Ovary (tissue), 9 donors: Measurements from ENCODE around the gene GNG3. TPM values are rescaled to one million over a fixed set of nuclear protein-coding genes. Genes with fewer than 3 reads are reported as not detected.
A peak's percentile ranks its signal among the peaks of the same experiment; 100 is the strongest.
"Not testable (repeated sequence)": the region's sequence is repeated elsewhere in the genome, so short reads cannot be mapped to it uniquely, and the experiment has no call there.

Source experiments
- DNase-seq, 5 donors: peaks; one replicate each; pipeline ENCODE4 v3.0.0-alpha.2; 2019 to 2020
- H3K27ac ChIP-seq, 2 donors: fragments of 200-600 bp; one replicate each; pipeline versions ENCODE4 v1.5.1 to v1.8.0; 2019 to 2022
- H3K27me3 ChIP-seq: fragments of 200-600 bp; one replicate; pipeline ENCODE4 v1.8.0; 2022
- H3K36me3 ChIP-seq: fragments of 200-600 bp; sonication (generic); one replicate; pipeline ENCODE4 v1.5.1; 2019
- H3K4me1 ChIP-seq: one replicate; pipeline ENCODE4 v1.8.1; 2013; ENCODE audit warnings: mild to moderate bottlenecking, moderate library complexity; ENCODE audit not compliant: insufficient read depth
- H3K4me3 ChIP-seq: fragments of 200-600 bp; sonication (generic); one replicate; pipeline ENCODE4 v1.5.1; 2017
- H3K9me3 ChIP-seq, 2 donors: fragments of 200-600 bp in 1 of 2; sonication (generic) in 1 of 2; one replicate each; pipeline versions ENCODE4 v1.5.1 to v1.8.1; 2013 to 2019; ENCODE audit warnings: mild to moderate bottlenecking in 1 of 2, moderate library complexity in 1 of 2
- EP300 ChIP-seq: sonication (generic); formaldehyde crosslinking; IDR thresholded peaks from one replicate; pipeline ENCODE4 v1.6.1; 2017; ENCODE audit warnings: antibody characterized with exemption
- POLR2A ChIP-seq: fragments of 450-650 bp; IDR thresholded peaks from one replicate; pipeline ENCODE4 v1.6.1; 2017; ENCODE audit warnings: antibody characterized with exemption, mild to moderate bottlenecking, moderate library complexity
- WGBS, 3 donors: extraction: QIAGEN DNeasy Blood & Tissue Kit in 1 of 3; methylation state at CpG; one replicate each; pipeline versions ENCODE4 v1.1.5 to v1.1.7; 2013 to 2017; 5-methylcytosine and 5-hydroxymethylcytosine counted together
- intact Hi-C, 4 donors: fragments of 100-400 bp; cut with DNase I; formaldehyde crosslinking; loops; one replicate each; pipeline versions ENCODE4 v1.11.0 to v1.15.1; 2022 to 2023
- polyA plus RNA-seq, 2 donors: library from polyadenylated mRNA; stranded (reverse); fragments of 200-250 nt in 1 of 2; fragments of 350-450 nt in 1 of 2; fragmentation: Illumina TruSeq in 1 of 2; extraction: RNeasy Lipid Tissue Mini Kit (QIAGEN cat#74804) in 1 of 2; gene quantifications; one replicate each; pipeline ENCODE4 v1.2.3, GENCODE V29; 2013 to 2014
- total RNA-seq, 7 donors: library from RNA; depleted of rRNA in 2 of 7; stranded (reverse); fragments of >200 nt in 2 of 7; fragmentation: NEBNext Ultra II Directional in 3 of 7; extraction: Animal tissue kit (Norgen Biotek cat#: 25700) in 3 of 7; gene quantifications; one replicate each; pipeline versions ENCODE4 v1.1.0 to v1.2.4, GENCODE V29; 2016 to 2023
- TF ChIP-seq, protein P1 (sequence below), 3 donors: fragments of 450-650 bp in 2 of 3; fragments of 200-600 bp in 1 of 3; IDR thresholded peaks; one replicate each; pipeline versions ENCODE4 v1.5.1 to v1.8.0; 2016 to 2022; ENCODE audit warnings: antibody characterized with exemption in 3 of 3, mild to moderate bottlenecking in 1 of 3
- donor health status: DM: no; HTN: no; CAD: no; lungs with moderate emphysema.
- donor health status: DM: no; HTN: no; CAD: no.
- donor health status: Bipolar disorder and iron deficiency.
- donor health status: DM: yes; HTN: yes; CAD: no.
- donor health status: DM: no; HTN: no; CAD: no.
- donor health status: DM: yes; HTN: yes; CAD: no.

Gene GNG3
- total and polyA plus RNA-seq, 9 donors: 0.18 to 0.73 (median 0.34) TPM; not detected in 2

DNA sequence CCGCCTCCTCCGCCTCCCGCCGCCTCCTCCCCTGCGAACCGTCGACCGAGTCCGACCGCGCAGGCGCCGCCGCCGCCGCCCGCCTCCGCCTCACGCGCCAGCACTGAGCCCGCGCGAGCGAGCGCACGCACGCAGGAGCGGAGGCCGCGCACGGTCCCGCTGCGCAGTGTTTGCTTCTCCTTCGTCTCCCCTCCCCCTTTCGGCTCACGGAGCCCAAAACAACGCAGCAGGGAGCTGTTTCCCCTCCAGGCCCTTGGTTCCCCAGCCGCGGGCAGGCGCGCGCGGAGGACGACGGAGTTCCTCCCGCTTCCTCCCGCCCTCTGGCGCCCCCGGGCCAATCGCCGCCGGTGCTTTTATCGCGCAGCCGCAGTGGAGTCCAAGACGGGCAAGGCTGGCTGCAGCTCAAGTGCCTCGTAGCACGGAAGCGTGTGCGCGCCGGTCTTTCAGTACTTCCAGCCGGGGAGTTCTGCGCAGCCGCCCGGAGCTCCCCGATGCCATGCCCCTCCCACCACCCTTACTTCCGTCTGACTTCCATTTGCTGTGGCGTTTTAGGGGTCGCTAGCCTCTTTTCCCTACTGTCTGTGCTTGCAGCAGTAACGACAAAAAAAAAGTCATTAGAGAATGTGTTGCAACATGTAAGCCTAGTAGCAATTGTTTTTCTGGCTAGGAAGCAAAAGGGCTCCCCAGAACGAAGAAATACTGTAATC is 19.8 kb downstream of the GNG3 start, which contains the start of gene HNRNPUL2:
Gene HNRNPUL2, minus strand, starts transcription at position 293 of the 707 bp plus-strand sequence. CDS start 301 bp downstream, outside the sequence.
- peak within 1 kb of the TSS; percentile 91 for H3K4me3 ChIP-seq
- intact Hi-C loops: loop anchor here in 3 of 4 donors (5.0 kb wide), 3 partner anchors 50 to 115 kb away; partner anchors contain the start of genes LBHD1 (in 1 of the 3), UBXN1 (in 1 of the 3) and UQCC3 (in 1 of the 3)
- DNase-seq: peak; percentile 98 to 99 (median 98)
- no peaks in the 10 kb centered on the region for H3K27me3 ChIP-seq
- 0 to 1% (median 0%) methylated on average over 69 to 72 of the region's 72 CpGs for WGBS, 3 donors
- no peaks in the 10 kb centered on the region for H3K36me3 ChIP-seq
- peaks cover 3% of the 10 kb centered on the region for H3K4me1 ChIP-seq
- no peaks in the 10 kb centered on the region for H3K9me3 ChIP-seq
- TF ChIP-seq POLR2A: peak; percentile 82
- TF ChIP-seq EP300: no peak
- TF ChIP-seq, protein P1, sequence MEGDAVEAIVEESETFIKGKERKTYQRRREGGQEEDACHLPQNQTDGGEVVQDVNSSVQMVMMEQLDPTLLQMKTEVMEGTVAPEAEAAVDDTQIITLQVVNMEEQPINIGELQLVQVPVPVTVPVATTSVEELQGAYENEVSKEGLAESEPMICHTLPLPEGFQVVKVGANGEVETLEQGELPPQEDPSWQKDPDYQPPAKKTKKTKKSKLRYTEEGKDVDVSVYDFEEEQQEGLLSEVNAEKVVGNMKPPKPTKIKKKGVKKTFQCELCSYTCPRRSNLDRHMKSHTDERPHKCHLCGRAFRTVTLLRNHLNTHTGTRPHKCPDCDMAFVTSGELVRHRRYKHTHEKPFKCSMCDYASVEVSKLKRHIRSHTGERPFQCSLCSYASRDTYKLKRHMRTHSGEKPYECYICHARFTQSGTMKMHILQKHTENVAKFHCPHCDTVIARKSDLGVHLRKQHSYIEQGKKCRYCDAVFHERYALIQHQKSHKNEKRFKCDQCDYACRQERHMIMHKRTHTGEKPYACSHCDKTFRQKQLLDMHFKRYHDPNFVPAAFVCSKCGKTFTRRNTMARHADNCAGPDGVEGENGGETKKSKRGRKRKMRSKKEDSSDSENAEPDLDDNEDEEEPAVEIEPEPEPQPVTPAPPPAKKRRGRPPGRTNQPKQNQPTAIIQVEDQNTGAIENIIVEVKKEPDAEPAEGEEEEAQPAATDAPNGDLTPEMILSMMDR (IDR thresholded peaks at IDR 0.05): peak in 1 of 3 donors; percentile 7
- H3K27ac ChIP-seq: peak within 1 kb of the TSS; percentile 50 to 89

DNA sequence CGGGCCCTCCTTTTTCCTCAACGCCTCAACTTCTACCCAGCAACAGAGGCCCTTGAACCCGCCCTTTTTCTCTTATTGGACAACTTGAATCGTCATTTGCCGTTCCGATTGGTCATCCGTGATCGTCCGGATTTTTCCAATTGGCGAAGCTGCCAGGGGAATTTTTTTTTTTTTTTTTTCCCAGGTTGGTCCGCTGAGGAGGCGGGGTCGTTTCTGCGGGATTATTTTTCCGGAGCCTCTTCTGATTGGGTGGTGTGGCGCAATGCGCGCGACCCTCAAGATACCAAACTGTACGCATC is 20.3 kb downstream of the GNG3 start:
- Histone ChIP-seq H3K27ac (peak overlapping the region in 1 of 2 donors; percentile 89), H3K36me3 (no peaks in the 10 kb centered on the region), H3K9me3 (no peaks in the 10 kb centered on the region), H3K4me3 (peak overlapping the region; percentile 91), H3K27me3 (no peaks in the 10 kb centered on the region), H3K4me1 (peaks cover 3% of the 10 kb centered on the region)
- intact Hi-C loops: loop anchor here in 3 of 4 donors (5.0 kb wide), 3 partner anchors 51 to 114 kb away; partner anchors contain the start of genes LBHD1 (in 1 of the 3), UBXN1 (in 1 of the 3) and UQCC3 (in 1 of the 3)
- 0% methylated on average over 20 of the region's 20 CpGs for WGBS, 3 donors
- TF ChIP-seq POLR2A: no peak
- TF ChIP-seq, protein P1 (IDR thresholded peaks at IDR 0.05): no peak
- no peak for TF ChIP-seq EP300
- peak; percentile 82 to 89 (median 83) for DNase-seq

DNA sequence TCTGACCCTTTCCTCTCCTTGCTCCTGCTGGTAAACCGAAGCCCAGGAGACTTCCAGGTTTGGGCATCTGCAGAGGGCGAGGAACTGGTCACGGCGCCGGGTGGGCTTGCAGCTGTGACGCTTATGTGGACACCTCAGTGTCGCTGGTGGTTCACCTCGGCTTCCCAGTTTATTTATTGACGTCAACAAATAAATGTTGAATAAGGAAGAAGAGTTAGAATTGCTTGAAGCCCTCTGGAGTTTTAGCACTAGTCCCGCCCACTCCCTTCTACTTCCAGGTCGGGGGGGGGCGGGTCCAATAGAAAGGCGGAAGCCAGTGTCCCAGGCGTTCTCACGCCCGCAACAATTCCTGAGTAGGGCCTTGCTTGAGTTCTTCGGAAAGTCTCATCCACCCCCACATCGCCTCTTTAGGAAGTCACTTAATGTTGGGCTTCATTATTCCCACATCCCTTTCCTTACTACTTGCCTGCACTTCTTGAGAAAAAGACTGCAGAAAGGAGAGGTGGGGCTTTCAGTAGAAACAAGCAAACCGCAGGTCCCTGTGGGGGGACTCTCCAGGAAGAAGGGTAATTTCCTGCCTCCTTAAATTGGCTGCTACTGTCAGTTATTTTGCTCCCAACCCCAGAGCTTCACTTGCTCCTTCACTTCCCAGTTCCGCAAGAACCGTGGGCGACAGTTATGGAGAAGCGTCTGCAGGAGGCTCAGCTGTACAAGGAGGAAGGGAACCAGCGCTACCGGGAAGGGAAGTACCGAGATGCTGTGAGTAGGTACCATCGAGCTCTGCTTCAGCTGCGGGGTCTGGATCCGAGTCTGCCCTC is 20.9 kb downstream of the GNG3 start, which contains the start of gene TTC9C:
Gene TTC9C, plus strand, starts transcription at position 316 of the 818 bp plus-strand sequence. Its CDS starts 363 bp downstream, at position 679.
- H3K27ac ChIP-seq: peak within 1 kb of the TSS in 1 of 2 donors; percentile 89
- 0 to 1% (median 0%) methylated on average over 29 of the region's 29 CpGs for WGBS, 3 donors
- peaks cover 3% of the 10 kb centered on the region for H3K4me1 ChIP-seq

DNA sequence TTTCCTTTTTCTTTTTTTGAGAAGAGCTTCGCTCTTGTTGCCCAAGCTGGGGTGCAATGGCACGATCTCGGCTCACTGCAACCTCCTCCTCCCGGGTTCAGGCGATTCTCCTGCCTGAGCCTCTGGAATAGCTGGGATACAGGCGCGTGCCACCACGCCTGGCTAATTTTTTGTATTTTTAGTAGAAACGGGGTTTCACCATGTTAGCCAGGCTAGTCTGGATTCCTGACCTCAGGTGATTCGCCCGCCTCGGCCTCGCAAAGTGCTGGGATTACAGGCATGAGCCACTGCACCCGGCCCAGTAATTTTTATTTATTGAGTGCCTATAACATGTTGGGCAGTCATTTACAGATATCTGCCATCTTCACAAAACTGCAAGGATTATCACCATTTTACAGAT is 22.6 kb downstream of the GNG3 start:
- WGBS, 3 donors: 66 to 76% (median 67%) methylated on average over 14 of the region's 14 CpGs
- intact Hi-C loops, H3K27me3 ChIP-seq, H3K4me1 ChIP-seq, H3K36me3 ChIP-seq, DNase-seq, H3K27ac ChIP-seq, H3K9me3 ChIP-seq: not testable (repeated sequence)
- H3K4me3 ChIP-seq: peak overlapping the region; percentile 91

More for the DNA sequence above, 20.9 kb downstream of the GNG3 start, which contains the start of gene TTC9C:
- no peaks in the 10 kb centered on the region for H3K36me3 ChIP-seq
- no peaks in the 10 kb centered on the region for H3K27me3 ChIP-seq
- DNase-seq: peak; percentile 83 to 88 (median 85)
- H3K9me3 ChIP-seq: no peaks in the 10 kb centered on the region
- H3K4me3 ChIP-seq: peak within 1 kb of the TSS; percentile 91
- intact Hi-C loops: loop anchor here in 3 of 4 donors (5.0 kb wide), 3 partner anchors 51 to 114 kb away; partner anchors contain the start of genes LBHD1 (in 1 of the 3), UBXN1 (in 1 of the 3) and UQCC3 (in 1 of the 3)
- TF ChIP-seq POLR2A (peak; percentile 52), EP300 (no peak)
- TF ChIP-seq, protein P1 (IDR thresholded peaks at IDR 0.05): peak in 1 of 3 donors; percentile 12
